A204.1 (cell line): ENCODE results near the gene ELOVL6.
"Not testable (repeated sequence)": the region's sequence is repeated elsewhere in the genome, so short reads cannot be mapped to it uniquely, and the experiment has no call there.

Source experiments
- FAIRE-seq: peaks from 2 replicates; lab custom pipeline; 2012; peaks lifted over from hg19 to GRCh38; lab: Jason Lieb, UNC

ELOVL6 gene

GRCh38 chr4:110124711-110125110, 73.7 kb downstream of the ELOVL6 start:
- FAIRE-seq = no peak

GRCh38 chr4:110122201-110122600, 76.2 kb downstream of the ELOVL6 start:
- no peak for FAIRE-seq

GRCh38 chr4:110120506-110120905, 77.9 kb downstream of the ELOVL6 start:
- FAIRE-seq = no peak

- FAIRE-seq = no peak
Observed at GRCh38 chr4:110119880-110120279, 78.5 kb downstream of the ELOVL6 start.

GRCh38 chr4:110119337-110119736, 79.1 kb downstream of the ELOVL6 start:
- no peak for FAIRE-seq

GRCh38 chr4:110112056-110112455, 86.4 kb downstream of the ELOVL6 start:
- no peak for FAIRE-seq

GRCh38 chr4:110109455-110109854, 89.0 kb downstream of the ELOVL6 start:
- no peak for FAIRE-seq

- no peak for FAIRE-seq
Observed at GRCh38 chr4:110108960-110109359, 89.5 kb downstream of the ELOVL6 start.

- FAIRE-seq = no peak
Observed at GRCh38 chr4:110108422-110108821, 90.0 kb downstream of the ELOVL6 start.

GRCh38 chr4:110107866-110108265, 90.5 kb downstream of the ELOVL6 start:
- FAIRE-seq = no peak

GRCh38 chr4:110106931-110107296, 91.5 kb downstream of the ELOVL6 start:
- no peak for FAIRE-seq

- no peak for FAIRE-seq
Observed at GRCh38 chr4:110104661-110105060, 93.8 kb downstream of the ELOVL6 start.

- no peak for FAIRE-seq
Observed at GRCh38 chr4:110099638-110100037, 98.8 kb downstream of the ELOVL6 start.

- no peak for FAIRE-seq
Observed at GRCh38 chr4:110096405-110096804, 102.0 kb downstream of the ELOVL6 start.

GRCh38 chr4:110092646-110093045, 105.8 kb downstream of the ELOVL6 start:
- no peak for FAIRE-seq

- no peak for FAIRE-seq
Observed at GRCh38 chr4:110091434-110092140, 106.8 kb downstream of the ELOVL6 start.

- FAIRE-seq = no peak
Observed at GRCh38 chr4:110088670-110089069, 109.7 kb downstream of the ELOVL6 start.

- FAIRE-seq = no peak
Observed at GRCh38 chr4:110087070-110087708, 111.2 kb downstream of the ELOVL6 start.

GRCh38 chr4:110085131-110085530, 113.3 kb downstream of the ELOVL6 start:
- FAIRE-seq = no peak

GRCh38 chr4:110084154-110084553, 114.3 kb downstream of the ELOVL6 start:
- FAIRE-seq = peak; percentile 98

- FAIRE-seq = not testable (repeated sequence)
Observed at GRCh38 chr4:110078148-110078547, 120.3 kb downstream of the ELOVL6 start.

GRCh38 chr4:110076828-110077227, 121.6 kb downstream of the ELOVL6 start:
- not testable (repeated sequence) for FAIRE-seq

GRCh38 chr4:110075891-110076290, 122.5 kb downstream of the ELOVL6 start:
- no peak for FAIRE-seq

GRCh38 chr4:110075083-110075738, 123.2 kb downstream of the ELOVL6 start:
- FAIRE-seq = no peak
